Measurements from ENCODE around the gene AKR7A3.
A peak's percentile ranks its signal among the peaks of the same experiment; 100 is the strongest.

The AKR7A3 gene

GRCh38 chr1:19322481-19322880, 33.9 kb upstream of the AKR7A3 start:
- no peak for DNase-seq (ENCODE audit: low read depth, low spot score)

DNA sequence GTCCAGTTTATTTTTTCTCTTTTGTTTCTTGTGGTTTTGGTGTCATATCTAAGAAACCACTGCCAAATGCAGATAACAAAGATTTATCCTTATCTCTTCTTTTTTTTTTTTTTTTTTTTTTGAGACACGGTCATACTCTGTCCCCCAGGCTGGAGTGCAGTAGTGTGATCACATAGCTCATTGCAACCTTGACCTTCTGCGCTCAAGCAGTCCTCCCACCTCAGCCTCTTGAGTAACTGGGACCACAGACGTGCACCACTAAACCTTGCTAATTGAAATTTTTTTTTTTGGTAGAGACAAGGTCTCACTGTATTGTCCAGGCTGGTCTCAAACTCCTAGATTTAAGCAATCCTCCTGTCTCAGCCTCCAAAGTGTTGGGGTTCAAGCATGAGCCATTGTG, 32.5 kb upstream of the AKR7A3 start:
- H3K4me3 ChIP-seq (ENCODE audit: low read length) = no peak overlapping the region
- no peak for DNase-seq (ENCODE audit: low read depth, low spot score)

More at GRCh38 chr1:19322481-19322880, 33.9 kb upstream of the AKR7A3 start:
- no peak overlapping the region for H3K4me3 ChIP-seq (ENCODE audit: low read length)

GRCh38 chr1:19319196-19319595, 30.6 kb upstream of the AKR7A3 start:
- H3K4me3 ChIP-seq (ENCODE audit: low read length) = no peak overlapping the region
- DNase-seq (ENCODE audit: low read depth, low spot score) = no peak

DNA sequence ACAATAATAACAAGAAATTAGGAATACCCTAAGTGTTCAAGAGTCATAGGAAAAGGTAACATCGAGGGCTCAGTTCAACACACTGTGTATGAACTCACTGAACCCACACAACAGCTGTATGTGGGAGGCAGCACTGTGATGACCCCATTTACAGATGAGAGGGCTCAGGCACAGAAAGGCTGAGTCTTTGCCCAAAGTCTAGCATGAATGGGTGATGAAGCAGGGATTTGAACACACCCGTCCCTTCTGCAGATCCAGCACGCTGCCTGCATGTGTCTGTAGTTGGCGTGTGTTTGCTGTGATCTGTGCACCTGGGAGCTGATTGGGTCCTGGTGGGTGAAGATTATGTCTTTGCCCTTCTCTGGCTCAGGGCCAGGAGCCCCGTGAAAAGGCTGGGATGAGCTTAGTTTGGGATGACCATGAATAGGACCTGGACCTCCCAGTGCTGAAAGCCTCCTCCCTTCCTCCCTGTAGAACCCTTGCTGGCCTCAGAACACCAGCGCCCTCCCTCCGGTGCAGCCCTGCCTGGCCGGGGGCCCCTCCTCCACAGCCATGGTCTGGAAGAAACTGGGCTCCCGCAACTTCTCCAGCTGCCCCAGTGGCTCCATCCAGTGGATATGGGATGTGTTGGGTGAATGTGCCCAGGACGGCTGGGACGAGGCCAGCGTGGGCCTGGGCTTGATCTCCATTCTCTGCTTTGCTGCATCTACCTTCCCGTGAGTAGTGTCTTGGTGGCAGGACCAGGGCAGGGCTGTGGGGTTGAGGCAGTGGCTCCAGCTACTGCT, 28.7 kb upstream of the AKR7A3 start:
- no peak overlapping the region for H3K4me3 ChIP-seq (ENCODE audit: low read length)
- no peak for DNase-seq (ENCODE audit: low read depth, low spot score)

- H3K4me3 ChIP-seq (ENCODE audit: low read length) = no peak overlapping the region
- no peak for DNase-seq (ENCODE audit: low read depth, low spot score)
Measured at GRCh38 chr1:19315378-19316198, 27.0 kb upstream of the AKR7A3 start.

DNA sequence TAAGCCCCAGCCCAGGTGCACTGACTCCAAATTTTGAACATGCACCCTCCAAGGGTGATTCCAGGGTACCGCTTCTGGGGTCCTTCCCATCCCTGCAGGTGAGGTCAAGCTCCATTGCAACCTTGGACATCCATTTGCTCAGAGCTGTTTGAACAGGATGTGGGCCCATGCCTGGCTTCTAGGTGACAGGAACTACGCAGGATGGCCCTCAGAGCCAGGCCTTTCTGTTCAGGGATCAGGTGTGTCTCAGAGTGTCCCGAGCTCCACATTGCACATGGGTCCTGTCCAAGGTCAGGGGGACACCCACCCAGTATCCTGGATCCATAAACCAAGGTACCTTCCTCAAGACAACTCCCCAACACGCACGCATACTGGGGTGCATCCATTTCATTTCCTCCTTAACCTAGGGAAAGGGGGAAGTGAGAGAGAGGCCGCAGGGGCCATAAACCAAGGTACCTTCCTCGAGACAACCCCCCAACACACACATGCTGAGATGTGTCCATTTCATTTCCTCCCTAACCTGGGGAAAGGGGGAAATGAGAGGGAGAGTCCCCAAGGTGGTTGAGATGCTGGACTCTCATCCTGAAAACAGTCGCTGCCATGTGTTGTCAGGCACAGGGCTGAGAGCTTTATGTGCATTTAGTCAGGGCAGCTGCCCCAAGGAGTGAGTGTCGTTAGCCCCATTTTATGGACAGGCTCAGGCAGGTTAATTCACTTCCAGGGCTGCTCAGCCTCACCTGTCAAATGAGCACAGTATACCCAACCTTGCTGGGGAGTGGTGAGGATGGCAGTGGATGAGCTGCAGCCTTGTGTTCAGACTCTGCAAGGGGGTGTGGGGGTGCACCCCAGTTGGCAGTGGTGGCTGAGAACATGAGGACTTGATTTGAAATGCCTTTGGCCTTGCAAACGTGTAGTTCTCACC, 25.7 kb upstream of the AKR7A3 start:
- DNase-seq (ENCODE audit: low read depth, low spot score) = no peak
- H3K4me3 ChIP-seq (ENCODE audit: low read length) = no peak overlapping the region

DNA sequence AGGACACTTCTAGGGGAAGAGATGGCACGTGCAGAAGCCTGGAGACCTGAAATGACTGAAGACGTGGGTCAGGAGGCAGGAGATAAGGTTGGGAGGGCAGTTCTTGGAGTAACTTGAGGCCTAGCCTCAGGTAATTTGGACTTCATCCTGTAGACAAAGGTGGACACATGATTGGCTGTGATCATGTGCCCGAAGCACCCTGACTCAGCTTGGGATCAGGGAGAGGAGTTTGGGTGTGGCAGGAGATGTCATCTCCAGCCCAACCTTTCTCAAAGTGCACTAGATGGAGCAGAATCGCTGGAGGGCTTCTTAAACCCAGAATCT, 25.0 kb upstream of the AKR7A3 start:
- DNase-seq (ENCODE audit: low read depth, low spot score) = no peak
- H3K4me3 ChIP-seq (ENCODE audit: low read length) = no peak overlapping the region

DNA sequence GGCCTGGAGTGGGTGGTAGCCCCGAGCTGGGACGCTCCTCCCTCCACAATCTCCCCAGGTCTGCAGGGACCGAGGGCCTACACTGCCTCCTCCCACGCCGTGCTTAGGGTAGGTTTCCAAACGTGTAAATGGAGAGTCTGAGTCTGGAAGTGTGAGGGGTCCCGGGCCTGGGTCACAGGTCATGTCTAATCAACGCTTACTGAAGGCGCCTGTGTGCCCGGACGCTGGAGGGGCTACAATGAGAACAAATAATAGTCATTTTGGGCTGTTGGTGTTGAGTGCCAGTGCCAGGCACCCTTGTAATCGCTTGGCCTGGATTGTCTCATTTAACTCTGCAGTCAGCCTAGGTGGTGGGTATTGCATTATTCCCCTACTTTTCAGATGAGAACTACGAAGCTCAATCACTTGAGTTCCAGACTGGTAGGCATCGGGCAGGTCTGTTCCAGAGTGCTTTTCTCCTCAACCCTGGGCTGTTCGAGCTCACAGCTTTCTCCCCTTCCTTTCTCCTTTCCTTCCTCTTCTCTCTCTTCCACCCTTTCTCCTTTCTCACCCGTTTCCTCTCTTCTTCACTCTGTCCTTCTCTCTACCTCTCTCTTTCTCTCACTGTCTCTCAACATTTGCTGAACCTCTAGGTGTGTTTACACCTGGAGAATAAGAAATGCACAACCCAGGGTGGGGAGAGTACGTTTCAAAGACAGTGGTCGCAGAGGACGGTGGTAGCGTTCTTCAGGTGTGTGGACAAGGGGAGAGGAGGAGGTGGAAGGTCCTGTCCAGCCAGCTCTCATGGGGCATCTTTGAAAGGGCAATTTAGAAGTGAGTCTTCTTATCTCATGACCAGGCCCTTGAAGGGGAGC, 24.4 kb upstream of the AKR7A3 start:
- no peak for DNase-seq (ENCODE audit: low read depth, low spot score)
- H3K4me3 ChIP-seq (ENCODE audit: low read length) = peak overlapping the region; percentile 62

GRCh38 chr1:19311931-19312781, 23.6 kb upstream of the AKR7A3 start, which contains the start of the genes AKR7A2 and SLC66A1:
TSS of gene AKR7A2 (minus strand) at chr1:19312144. CDS start at chr1:19312124, 20 bp downstream.
TSS of gene SLC66A1 (plus strand) at chr1:19312326. CDS start at chr1:19317678, 5,352 bp downstream.
- H3K4me3 ChIP-seq (ENCODE audit: low read length) = peak within 1 kb of the TSS; percentile 85
- DNase-seq (ENCODE audit: low read depth, low spot score) = peak; percentile 68

GRCh38 chr1:19311503-19311930, 22.9 kb upstream of the AKR7A3 start:
- no peak for DNase-seq (ENCODE audit: low read depth, low spot score)
- peak overlapping the region; percentile 85 for H3K4me3 ChIP-seq (ENCODE audit: low read length)

DNA sequence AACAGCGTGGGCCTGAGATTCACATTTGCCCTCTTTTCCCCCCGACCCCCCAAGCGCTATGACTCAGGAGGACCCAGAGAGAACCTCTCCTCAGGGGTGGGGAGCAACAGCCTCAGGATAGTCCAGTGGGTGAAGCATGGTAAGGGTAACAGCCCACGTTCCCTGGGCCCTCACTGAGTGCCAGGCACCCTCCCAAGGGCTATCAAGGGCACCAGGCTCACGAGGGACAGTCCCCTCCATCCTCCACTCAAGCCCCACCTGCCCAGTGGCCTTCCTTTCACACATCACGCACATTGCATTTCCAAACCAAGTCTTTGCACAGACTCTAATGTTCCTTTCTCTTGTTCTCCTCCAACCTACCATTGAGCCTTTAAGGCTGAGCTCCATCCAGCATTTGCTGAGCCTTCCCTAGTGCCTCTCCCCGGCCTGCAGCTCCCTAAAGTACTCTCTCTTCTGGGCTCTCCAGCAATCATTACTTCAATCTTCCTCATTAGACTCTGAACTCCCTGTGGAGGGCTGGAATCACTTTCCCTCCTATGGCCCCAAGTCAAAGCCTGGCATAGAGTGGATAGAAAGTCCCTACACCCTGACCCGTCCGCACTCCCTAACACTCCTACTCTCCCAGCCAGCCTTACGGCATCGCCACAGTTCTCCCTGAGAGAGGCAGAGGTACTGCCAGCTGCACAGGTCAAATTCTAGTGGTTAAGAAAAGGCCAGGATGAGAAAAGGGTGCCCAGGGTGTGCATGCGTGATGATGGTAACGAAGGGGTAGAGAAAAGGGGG, 22.3 kb upstream of the AKR7A3 start:
- peak overlapping the region; percentile 85 for H3K4me3 ChIP-seq (ENCODE audit: low read length)
- no peak for DNase-seq (ENCODE audit: low read depth, low spot score)

GRCh38 chr1:19310061-19310460, 21.5 kb upstream of the AKR7A3 start:
- H3K4me3 ChIP-seq (ENCODE audit: low read length) = no peak overlapping the region
- no peak for DNase-seq (ENCODE audit: low read depth, low spot score)

DNA sequence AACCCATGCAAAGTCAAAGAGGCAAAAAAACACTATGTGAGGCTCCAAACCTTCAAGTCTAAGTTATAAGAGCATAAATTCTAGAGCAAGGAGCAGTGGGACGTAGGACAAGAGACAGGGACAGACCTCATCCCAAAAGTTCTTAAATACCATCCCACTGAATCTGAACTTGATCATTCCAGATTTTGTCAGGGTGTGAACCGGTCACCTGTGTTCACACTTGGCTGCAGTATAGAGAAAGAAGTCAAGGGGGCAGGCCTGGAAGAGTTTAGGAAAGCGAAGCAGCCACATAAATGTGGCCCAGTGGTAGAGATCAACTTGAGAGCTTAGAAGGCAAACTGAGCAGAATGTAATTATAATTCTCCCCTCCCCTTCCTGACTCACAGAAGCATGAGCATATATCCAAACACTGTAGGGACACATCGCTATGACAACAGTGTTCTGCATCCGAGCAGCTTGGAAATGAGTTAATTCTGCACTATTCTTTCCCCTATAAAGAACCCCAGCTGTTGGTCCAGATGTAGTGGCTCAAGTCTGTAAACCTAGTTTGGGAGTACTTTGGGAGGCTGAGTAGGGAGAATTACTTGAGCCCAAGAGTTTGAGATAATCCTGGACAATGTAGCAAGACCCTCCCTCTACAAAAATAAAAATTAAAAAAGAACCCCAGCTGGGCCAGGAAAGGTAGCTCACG, 20.7 kb upstream of the AKR7A3 start:
- no peak for DNase-seq (ENCODE audit: low read depth, low spot score)
- H3K4me3 ChIP-seq (ENCODE audit: low read length) = no peak overlapping the region

- no peak for DNase-seq (ENCODE audit: low read depth, low spot score)
- no peak overlapping the region for H3K4me3 ChIP-seq (ENCODE audit: low read length)
Measured at GRCh38 chr1:19308509-19308907, 19.9 kb upstream of the AKR7A3 start.

GRCh38 chr1:19307794-19308508, 19.4 kb upstream of the AKR7A3 start:
- no peak for DNase-seq (ENCODE audit: low read depth, low spot score)
- H3K4me3 ChIP-seq (ENCODE audit: low read length) = no peak overlapping the region

- H3K4me3 ChIP-seq (ENCODE audit: low read length) = no peak overlapping the region
- DNase-seq (ENCODE audit: low read depth, low spot score) = no peak
Measured at GRCh38 chr1:19306941-19307340, 18.4 kb upstream of the AKR7A3 start.

All from Jurkat, Clone E6-1 (cell line).